NCI-H1105 (cell line): Measurements from ENCODE around the gene MBTPS2.
"Not testable (repeated sequence)": the region's sequence is repeated elsewhere in the genome, so short reads cannot be mapped to it uniquely, and the experiment has no call there.

Experiments
- DNase-seq: peaks from one replicate; lab custom pipeline; 2025; lab: John Stamatoyannopoulos, UW

MBTPS2 gene

DNA sequence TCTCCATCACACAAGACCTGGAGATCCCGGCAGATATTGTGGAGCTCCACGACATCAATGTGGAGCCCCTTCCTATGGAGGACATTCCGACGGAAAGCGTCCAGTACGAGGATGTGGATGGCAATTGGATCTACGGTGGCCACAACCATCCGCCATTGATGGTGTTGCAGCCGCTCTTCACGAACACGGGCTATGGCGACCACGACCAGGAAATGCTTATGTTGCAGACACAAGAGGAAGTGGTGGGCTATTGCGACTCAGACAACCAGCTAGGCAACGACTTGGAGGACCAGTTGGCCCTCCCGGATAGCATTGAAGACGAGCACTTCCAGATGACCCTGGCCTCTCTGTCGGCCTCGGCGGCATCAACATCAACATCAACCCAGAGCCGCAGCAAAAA lies 17.1 kb downstream of the MBTPS2 start:
- no peak for DNase-seq

GRCh38 chrX:21863241-21863640 lies 23.8 kb downstream of the MBTPS2 start:
- DNase-seq = no peak

DNA sequence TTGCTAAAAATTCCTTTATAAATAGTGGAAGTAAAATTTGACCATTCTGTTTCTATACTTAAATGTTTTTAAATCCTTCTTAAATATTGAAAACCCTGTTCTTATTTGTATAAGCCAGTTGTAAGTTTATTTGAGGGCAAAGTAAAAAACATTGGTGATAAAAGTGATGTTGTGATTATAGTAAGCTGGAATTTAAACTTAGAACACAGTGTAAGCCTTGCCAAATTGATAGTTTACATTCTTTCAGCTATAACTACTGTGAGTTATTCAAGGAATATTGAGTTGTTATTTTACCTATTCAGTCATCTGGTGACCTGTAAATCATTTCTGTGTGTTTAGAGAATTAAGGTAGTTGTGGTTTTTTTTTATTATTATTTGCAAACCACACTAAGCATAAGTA lies 26.0 kb downstream of the MBTPS2 start:
- DNase-seq = no peak

GRCh38 chrX:21870494-21870893 lies 31.1 kb downstream of the MBTPS2 start:
- DNase-seq = no peak

DNA sequence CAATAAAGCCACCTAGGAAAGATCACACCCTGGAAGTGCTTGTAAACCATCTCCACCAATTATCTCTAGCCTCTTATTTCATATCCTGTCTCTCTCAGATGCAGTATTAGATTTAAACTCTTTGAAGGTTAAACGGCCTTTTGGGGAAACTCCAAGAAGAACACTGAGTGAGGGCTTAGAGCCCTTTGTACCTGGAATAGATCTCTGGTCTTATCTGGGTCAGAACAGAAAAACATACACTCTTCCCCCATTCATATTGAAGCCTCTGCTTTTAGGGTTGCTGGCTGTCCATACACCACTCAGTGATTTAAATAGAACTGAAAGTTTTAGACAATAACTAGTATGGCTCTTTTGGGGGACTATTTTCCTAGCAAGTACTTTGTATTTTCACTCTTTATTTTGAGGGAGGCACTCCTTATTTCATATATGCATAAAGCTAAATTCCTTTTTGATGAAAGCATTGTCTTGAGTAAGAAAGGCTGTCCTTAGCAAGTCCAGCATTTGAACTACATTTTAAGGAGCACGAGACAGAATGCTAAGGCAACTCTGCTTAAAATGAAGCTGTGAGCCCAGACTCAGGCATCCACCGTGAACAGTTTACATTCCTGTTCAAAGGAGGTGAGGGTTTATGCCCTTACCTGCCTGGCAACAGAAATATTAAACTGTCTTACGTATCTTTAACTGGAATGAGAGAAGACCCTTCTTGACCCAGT lies 33.8 kb downstream of the MBTPS2 start:
- DNase-seq = no peak

GRCh38 chrX:21874182-21874581 lies 34.8 kb downstream of the MBTPS2 start:
- DNase-seq = not testable (repeated sequence)

GRCh38 chrX:21875013-21875412 lies 35.6 kb downstream of the MBTPS2 start:
- DNase-seq = no peak

DNA sequence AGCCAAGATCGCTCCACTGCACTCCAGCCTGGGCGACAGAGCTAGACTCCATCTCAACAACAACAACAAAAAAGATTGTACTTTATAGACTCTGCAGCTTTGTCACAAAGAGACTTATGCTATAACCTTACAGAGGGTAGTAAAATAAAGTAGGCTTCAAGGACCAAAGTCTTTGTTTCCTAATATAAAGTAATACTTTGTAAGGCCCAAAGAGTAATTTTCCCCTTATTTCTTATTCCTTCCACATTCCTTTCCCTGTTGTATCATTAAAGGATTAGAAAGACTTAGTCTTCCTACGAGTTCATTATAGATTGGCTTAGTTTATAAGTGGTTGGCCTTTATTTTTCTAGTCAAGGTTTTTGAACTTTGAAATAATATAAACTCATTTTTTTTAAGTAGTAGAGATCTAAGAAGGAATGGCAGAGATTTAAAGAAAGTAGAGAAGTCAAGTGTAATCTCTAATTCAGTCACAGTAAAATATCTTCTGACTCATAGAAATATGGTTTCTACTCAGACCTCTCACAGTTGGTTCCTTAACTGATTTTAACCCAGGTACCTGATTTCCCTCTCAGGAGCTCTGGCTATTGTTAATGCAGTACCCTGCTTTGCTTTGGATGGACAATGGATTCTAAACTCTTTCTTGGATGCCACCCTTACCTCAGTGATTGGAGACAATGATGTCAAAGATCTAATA lies 42.6 kb downstream of the MBTPS2 start:
- DNase-seq = no peak

- no peak for DNase-seq
Observed at GRCh38 chrX:21883258-21883657, 43.8 kb downstream of the MBTPS2 start.

DNA sequence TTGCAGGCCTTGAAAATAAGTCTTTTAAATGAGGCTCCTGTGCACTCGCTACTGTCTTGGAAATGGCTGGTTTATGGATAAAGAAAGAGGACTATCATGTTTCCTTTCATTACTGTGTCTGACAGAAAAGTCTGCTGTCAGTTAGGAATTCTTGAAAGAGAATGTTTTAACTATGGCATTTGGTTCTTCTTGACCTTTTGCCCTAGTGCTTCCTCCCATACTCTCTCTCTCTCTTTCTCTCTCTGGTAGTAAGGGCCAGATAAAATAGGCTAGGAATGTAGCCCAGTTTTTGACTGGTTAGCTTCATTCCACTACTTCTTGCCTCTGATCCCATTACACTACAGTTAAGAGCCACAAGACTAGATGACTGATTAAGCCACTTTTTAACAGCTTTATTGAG lies 46.2 kb downstream of the MBTPS2 start:
- no peak for DNase-seq

- no peak for DNase-seq
Observed at GRCh38 chrX:21905313-21905712, 65.9 kb downstream of the MBTPS2 start.

- DNase-seq = no peak
Observed at GRCh38 chrX:21905953-21906352, 66.5 kb downstream of the MBTPS2 start.

DNA sequence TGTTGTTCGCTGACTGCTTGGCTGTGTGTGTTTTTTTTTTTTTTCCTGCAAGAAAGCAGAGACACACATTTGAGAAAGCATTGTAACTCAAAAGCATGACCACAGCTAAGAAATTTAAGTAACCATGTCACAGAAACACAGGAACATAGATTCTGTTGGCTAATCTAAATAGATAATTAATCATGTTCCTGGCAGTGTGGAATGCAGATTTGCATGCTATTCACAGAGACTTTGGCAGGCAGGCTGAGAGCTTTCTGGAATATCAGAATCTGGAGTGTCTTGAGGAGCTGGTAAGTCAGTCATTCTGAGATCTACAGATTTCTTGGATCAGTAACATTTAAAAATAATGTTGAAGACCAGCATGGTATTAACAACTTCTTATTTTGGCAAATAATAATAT lies 67.8 kb downstream of the MBTPS2 start:
- DNase-seq = no peak

DNA sequence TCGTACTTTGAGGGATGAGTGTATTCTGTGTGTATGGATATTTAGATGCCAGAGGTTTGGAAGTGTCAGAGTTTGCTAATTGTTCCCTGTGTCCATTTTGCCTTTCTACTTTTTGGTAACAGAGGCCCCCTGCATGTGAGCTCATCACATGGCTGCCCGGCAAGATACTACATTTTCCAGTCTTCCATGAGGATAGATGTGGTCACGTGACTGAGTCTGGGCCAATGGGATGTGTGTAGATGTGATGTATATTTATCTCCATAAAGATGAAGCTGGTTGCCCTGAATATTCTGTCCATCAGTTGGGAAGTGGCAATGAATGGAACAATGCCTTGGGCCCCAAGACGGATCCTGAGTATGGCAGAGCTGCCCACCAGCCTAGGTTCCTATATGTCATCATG lies 72.1 kb downstream of the MBTPS2 start:
- no peak for DNase-seq

DNA sequence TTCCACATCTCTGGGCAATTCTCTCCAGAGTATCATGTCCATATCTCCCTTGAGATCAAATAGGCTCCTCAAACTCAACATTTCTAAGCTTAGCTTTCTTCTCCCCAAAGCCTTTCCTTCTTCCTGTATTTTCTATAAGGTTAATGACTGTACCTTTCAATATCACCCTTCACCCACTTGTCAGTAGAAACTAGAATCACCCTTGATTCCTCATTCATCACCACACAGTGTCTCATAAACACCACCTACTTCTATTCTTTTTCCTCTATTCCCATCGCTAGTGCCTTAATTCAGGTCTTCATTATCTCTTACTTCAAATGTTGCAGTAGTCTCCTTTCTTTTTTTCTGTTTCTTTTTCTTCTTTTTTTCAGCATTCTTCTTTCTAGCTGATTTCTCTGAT lies 72.8 kb downstream of the MBTPS2 start:
- DNase-seq = no peak

DNA sequence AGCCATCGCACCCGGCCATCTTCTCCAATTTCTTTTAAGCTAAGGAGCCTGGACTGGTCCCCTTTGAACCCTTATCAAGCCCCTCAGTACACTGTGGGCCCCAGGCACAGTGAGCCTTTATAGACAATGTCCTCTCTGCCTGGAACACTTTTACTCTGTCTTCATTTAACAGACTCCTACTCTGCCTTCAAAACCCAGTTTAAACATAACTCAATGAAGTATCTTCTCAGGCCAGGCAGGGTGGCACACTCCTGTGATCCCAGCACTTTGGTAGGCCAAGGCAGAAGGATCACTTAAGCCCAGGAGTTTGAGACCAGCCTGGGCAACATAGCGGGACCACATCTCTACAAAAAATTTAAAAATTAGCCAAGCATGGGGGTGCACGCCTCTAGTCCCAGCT lies 73.6 kb downstream of the MBTPS2 start:
- DNase-seq = no peak

- no peak for DNase-seq
Observed at GRCh38 chrX:21926116-21926515, 86.7 kb downstream of the MBTPS2 start.

DNA sequence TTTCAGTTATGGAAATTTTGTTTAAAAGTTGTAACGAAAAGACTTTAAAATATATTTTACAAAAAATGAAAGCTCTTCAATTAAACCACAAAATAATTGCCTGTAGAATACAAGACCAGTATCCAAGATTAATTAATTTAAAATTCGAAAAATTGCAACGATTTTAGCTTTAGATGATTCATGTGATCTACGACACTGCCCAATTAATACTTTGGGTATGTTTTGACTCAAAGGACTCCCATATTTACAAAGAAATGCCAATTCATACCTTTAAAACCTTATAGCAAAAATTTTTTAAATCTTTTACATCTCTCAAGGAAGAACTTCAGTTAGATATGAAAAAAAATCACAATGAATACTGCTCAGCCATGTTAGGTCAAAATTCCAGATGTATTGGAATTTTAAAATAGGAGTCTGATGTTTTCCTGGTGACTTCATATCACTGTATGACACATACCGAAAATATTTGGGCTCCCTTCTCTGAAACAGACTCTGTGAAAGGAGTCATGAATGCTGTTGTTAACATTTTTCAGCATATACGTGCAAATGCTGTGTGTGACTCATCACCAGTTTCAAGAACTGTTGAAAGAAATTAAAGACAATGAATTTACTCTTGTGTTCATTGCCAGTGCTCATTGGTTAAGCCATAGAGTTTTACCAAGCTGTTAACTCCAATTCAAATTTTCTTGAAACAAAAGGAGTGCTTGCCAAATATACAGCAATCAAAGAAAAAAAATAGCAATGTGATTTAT lies 87.3 kb downstream of the MBTPS2 start:
- DNase-seq = no peak

DNA sequence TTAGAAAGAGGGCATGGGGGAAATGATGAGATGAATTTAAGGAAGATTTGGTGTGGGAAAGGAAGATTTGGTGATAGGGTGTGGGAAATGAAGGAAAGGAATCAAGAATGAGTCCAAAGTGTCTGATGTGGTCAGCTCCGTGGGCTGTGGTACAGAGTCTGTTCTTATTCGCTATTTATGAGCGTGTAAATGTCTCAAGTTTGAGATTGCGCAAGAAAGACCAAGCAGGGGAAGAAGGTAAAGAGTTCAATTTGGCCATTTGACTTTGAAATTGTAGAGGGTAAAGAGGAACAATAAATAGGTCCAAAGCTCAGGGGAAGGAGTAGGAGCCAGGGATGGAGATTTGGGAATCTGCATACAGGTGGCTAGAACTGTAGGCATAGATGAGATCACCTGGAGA lies 89.8 kb downstream of the MBTPS2 start:
- DNase-seq = no peak

DNA sequence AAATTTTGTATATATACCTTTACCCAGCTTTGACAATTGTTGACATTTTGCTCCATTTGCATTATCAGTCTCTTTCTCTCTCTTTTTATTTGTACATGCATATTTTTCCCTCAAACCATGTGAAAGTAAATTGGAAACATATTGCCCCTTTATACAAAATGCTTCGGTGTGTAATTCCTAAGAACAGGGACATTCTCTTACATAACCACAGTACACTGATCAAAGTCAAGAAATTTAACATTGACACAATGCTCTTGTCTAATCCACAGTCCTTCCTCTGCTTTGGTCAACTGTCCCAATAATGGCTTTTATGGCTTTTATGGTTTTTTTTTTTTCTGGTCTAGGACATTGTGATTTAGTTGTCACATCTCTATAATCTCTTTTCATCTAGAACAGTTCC lies 91.6 kb downstream of the MBTPS2 start:
- no peak for DNase-seq

DNA sequence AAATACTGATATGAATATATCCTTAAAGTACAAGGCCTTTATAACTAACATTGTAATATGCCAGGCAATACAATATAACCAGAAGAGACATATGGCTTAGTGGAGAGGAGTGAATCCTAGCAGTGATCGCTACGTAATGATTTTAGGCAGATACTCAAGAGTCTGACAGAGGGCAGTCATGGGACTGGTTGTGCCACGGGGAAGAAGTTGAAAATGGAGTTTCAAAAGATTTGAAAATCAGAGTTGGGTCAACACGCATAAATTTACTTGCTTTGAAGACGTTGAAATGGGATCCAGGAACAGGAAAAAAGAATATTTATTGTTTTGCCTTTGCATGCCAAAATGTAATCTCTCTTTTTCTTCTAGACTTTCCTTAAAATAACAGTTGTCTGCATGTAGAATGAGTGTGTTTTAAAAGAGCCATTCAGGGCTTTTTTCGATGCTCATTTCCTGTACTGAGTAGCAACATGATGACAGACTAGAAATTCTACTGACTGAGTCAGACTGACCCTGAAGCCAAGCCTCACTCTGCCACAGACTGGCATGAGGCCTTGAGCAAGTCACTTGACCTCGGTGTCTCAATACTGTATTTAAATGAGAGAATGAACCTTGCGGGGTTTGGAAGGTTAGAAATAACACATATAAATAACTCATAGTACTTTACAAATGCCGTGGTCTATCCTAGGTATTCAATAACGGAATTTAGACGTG lies 93.0 kb downstream of the MBTPS2 start:
- DNase-seq = no peak

DNA sequence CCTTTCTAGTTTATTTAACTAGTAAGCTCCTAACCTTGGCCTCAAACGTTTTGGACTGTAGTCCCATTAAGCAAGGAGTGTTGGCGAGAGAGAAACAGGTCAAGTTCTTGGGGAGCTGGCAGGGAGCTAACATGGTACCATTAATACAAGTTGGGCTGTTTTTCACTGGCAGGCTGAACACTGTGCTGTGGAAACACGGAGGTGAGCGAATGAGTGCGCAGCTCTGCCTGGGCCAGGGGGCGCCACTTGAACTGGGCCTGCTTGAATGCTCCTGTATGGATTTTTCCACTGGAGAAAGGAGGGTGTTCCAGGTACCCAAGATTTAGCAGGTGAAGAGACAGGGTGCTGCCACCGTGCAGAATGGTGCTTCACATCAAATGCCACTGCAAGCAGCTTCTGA lies 93.7 kb downstream of the MBTPS2 start:
- no peak for DNase-seq

DNA sequence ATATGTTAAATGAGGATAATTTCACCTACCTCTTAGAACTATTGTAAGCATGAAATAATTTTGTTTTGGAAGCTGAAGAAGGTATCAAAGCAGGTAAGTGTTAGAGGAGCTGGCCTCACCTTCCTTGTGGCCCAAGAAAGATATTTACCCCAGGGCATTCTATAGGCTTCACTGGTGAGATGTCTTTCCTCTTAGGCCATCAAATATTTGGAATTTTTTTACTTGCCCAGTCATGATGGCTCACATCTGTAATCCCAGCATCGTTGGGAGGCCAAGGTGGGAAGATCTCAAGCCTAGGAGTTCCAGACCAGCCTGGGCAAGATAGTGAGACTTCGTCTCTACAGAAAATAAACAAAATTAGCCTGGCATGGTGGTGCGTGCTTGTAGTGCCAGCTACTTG lies 95.0 kb downstream of the MBTPS2 start:
- no peak for DNase-seq
